Lower lobe of right lung (tissue), 2 donors: ENCODE data around the gene DUSP19. TPM values are rescaled to one million over a fixed set of nuclear protein-coding genes. Genes with fewer than 3 reads are reported as not detected.

Experiments
- ATAC-seq, 2 donors: fragments of 200-7000 bp; cut with Tn5 transposase; one replicate each; pipeline ENCODE4 v1.9.1; 2020 to 2022; ENCODE audit warnings: mild to moderate bottlenecking in 2 of 2, moderate library complexity in 2 of 2
- DNase-seq: peaks from one replicate; pipeline ENCODE4 v3.0.0-alpha.2; 2020
- H3K27ac ChIP-seq: fragments of 200-600 bp; one replicate; pipeline ENCODE4 v1.8.0; 2022
- H3K27me3 ChIP-seq: fragments of 200-600 bp; one replicate; pipeline ENCODE4 v1.8.0; 2022; ENCODE audit warnings: low read depth
- H3K36me3 ChIP-seq: fragments of 200-600 bp; one replicate; pipeline ENCODE4 v1.8.0; 2022; ENCODE audit warnings: mild to moderate bottlenecking
- H3K4me1 ChIP-seq: fragments of 200-600 bp; one replicate; pipeline ENCODE4 v1.8.0; 2022
- H3K4me3 ChIP-seq: fragments of 200-600 bp; one replicate; pipeline ENCODE4 v1.8.0; 2022; ENCODE audit warnings: mild to moderate bottlenecking
- H3K9me3 ChIP-seq: fragments of 200-600 bp; one replicate; pipeline ENCODE4 v1.8.0; 2022
- intact Hi-C: fragments of 100-400 bp; cut with DNase I; formaldehyde crosslinking; loops from one replicate; pipeline ENCODE4 v1.11.0; 2022
- total RNA-seq: library from RNA; stranded (reverse); fragmentation: NEBNext Ultra II Directional; extraction: Animal tissue kit (Norgen Biotek cat#: 25700); gene quantifications from one replicate; pipeline ENCODE4 v1.2.1, GENCODE V29; 2021
- TF ChIP-seq, protein P1 (sequence below): fragments of 200-600 bp; IDR thresholded peaks from one replicate; pipeline ENCODE4 v1.8.0; 2022; ENCODE audit warnings: antibody characterized with exemption, mild to moderate bottlenecking
- donor health status: DM: no; HTN: yes; CAD: no; lungs with severe emphysema.

DUSP19 gene
- total RNA-seq, 1 donor from 2014 or later = 5.6 TPM

GRCh38 chr2:183105402-183106134 is 27.0 kb downstream of the DUSP19 start:
- Histone ChIP-seq H3K4me1 (no peaks in the 10 kb centered on the region), H3K9me3 (no peaks in the 10 kb centered on the region), H3K36me3 (no peaks in the 10 kb centered on the region), H3K4me3 (no peak overlapping the region), H3K27ac (no peak overlapping the region), H3K27me3 (no peaks in the 10 kb centered on the region)
- ATAC-seq = no peak
- no peak for DNase-seq
- TF ChIP-seq, protein P1, sequence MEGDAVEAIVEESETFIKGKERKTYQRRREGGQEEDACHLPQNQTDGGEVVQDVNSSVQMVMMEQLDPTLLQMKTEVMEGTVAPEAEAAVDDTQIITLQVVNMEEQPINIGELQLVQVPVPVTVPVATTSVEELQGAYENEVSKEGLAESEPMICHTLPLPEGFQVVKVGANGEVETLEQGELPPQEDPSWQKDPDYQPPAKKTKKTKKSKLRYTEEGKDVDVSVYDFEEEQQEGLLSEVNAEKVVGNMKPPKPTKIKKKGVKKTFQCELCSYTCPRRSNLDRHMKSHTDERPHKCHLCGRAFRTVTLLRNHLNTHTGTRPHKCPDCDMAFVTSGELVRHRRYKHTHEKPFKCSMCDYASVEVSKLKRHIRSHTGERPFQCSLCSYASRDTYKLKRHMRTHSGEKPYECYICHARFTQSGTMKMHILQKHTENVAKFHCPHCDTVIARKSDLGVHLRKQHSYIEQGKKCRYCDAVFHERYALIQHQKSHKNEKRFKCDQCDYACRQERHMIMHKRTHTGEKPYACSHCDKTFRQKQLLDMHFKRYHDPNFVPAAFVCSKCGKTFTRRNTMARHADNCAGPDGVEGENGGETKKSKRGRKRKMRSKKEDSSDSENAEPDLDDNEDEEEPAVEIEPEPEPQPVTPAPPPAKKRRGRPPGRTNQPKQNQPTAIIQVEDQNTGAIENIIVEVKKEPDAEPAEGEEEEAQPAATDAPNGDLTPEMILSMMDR = no peak
- intact Hi-C loops = no loop called here

- Histone ChIP-seq H3K4me3 (no peak overlapping the region), H3K27ac (no peak overlapping the region), H3K4me1 (no peaks in the 10 kb centered on the region), H3K36me3 (no peaks in the 10 kb centered on the region), H3K9me3 (no peaks in the 10 kb centered on the region), H3K27me3 (no peaks in the 10 kb centered on the region)
- TF ChIP-seq, protein P1 = no peak
- intact Hi-C loops = no loop called here
- DNase-seq (no peak), ATAC-seq (no peak)
Measured at GRCh38 chr2:183112577-183112976, 34.0 kb downstream of the DUSP19 start.

DNA sequence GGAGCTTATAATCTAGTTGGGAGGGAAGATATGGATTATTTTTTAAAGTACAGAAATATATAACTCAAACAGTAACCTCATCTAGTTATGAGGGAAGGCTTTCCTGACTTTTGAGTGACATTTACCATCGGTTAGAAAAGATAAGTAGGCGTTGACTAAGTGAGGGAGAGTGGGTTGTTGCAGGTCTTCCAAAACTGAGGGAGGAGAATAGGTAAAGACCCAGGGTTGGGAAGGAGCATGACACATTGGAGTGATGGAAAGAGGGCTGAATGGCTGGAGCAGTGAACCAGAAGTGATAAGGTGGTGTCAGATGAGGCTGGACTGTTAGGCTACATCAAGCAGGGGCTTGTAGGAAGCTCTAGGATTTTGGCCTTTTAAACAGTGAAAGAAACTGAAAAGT is 35.1 kb downstream of the DUSP19 start:
- no peaks in the 10 kb centered on the region for H3K4me1 ChIP-seq
- no peaks in the 10 kb centered on the region for H3K9me3 ChIP-seq
- H3K36me3 ChIP-seq = no peaks in the 10 kb centered on the region
- TF ChIP-seq, protein P1 = no peak
- no peaks in the 10 kb centered on the region for H3K27me3 ChIP-seq
- no peak overlapping the region for H3K27ac ChIP-seq
- DNase-seq (no peak), ATAC-seq (no peak)
- no peak overlapping the region for H3K4me3 ChIP-seq
- intact Hi-C loops = no loop called here

- TF ChIP-seq, protein P1 = no peak
- H3K4me1 ChIP-seq = no peaks in the 10 kb centered on the region
- no peak for DNase-seq
- no peaks in the 10 kb centered on the region for H3K36me3 ChIP-seq
- intact Hi-C loops = no loop called here
- H3K27ac ChIP-seq = no peak overlapping the region
- H3K9me3 ChIP-seq = no peaks in the 10 kb centered on the region
- no peak overlapping the region for H3K4me3 ChIP-seq
- no peak for ATAC-seq
- no peaks in the 10 kb centered on the region for H3K27me3 ChIP-seq
Measured at GRCh38 chr2:183117226-183117625, 38.7 kb downstream of the DUSP19 start.

DNA sequence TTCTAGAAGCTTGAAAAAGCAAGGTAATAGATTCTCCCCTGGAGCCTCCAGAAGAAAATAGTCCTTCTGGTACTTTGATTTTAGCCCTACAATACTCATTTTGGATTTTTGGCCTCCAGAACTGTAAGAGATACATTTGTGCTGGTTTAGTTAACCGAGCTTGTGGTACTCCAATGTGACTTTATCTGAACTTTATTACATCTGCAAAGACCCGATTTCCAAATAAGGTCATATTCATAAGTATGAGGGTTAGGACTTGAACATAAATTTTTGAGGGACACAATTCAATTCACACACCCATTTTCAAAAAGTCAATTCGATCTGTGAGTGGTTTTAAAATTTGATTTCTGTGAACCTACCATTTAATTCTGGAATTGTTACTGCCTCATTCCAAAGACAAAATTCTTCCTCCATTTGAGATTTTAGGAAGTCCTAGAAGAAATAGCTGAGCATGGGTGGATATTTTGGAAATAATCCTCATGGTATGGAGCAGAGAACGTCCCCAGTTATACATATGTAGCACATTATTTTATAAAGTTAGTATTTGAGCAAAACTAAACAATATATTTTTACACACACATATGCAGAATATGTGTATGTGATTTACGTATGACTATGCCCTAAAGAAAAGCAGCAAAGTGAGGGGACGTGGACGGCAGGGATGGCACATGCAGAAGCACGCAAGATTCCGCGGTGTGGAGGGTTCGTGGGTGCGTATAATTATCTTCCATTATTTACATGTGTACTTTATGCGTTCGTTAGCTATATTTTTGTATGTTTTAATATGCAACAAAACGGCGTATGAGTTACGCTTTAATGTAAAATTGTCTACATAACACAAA is 44.8 kb downstream of the DUSP19 start:
- Histone ChIP-seq H3K36me3 (no peaks in the 10 kb centered on the region), H3K4me3 (peak overlapping the region; percentile 71), H3K9me3 (no peaks in the 10 kb centered on the region), H3K27ac (peak overlapping the region; percentile 87), H3K27me3 (no peaks in the 10 kb centered on the region), H3K4me1 (peaks cover 21% of the 10 kb centered on the region)
- TF ChIP-seq, protein P1 = no peak
- peak in 1 of 2 donors; percentile 24 for ATAC-seq
- DNase-seq = no peak
- intact Hi-C loops = no loop called here
